ENCODE data around the gene TGFA. TPM values are rescaled to one million over a fixed set of nuclear protein-coding genes. Genes with fewer than 3 reads are reported as not detected.

The TGFA gene
- total and polyA plus RNA-seq, 10 of the 15 experiments (the other 5 are each of a cell fraction or from before 2014, with no cell fraction given): 0.03 to 0.23 TPM; not detected in 8

- POLR2A ChIA-PET: no interaction called here
- Histone ChIP-seq H4K20me1 (ENCODE audit: control insufficient read depth, insufficient read depth) (no peaks in the 10 kb centered on the region), H2AFZ (ENCODE audit: control insufficient read depth, low read depth, low read length) (no peak overlapping the region), H3K27ac (ENCODE audit: control insufficient read depth, insufficient read depth) (no peak overlapping the region), H3K9ac (ENCODE audit: control insufficient read depth, insufficient read depth, low read length) (no peak overlapping the region), H3K36me3 (ENCODE audit: control insufficient read depth in 2 of 2, insufficient read depth in 2 of 2, low read length in 1 of 2) (no peaks in the 10 kb centered on the region), H3K4me2 (ENCODE audit: control insufficient read depth, insufficient read depth) (no peak overlapping the region), H3K79me2 (ENCODE audit: control insufficient read depth, insufficient read depth, low read length) (no peaks in the 10 kb centered on the region), H3K9me3 (replicated peaks; ENCODE audit: control insufficient read depth, insufficient read depth, low read length) (no peaks in the 10 kb centered on the region), H3K4me1 (ENCODE audit: control insufficient read depth, insufficient read depth, low read length) (no peaks in the 10 kb centered on the region), H3K4me3 (no peak overlapping the region), H3K27me3 (replicated peaks in 1 of 2; ENCODE audit: control insufficient read depth in 2 of 2, insufficient read depth in 2 of 2, low read length in 1 of 2) (no peaks in the 10 kb centered on the region; a peak in 1 of 4 replicates)
- ATAC-seq: no peak
- CTCF ChIA-PET: no interaction called here
- no peak for FAIRE-seq
- DNase-seq (ENCODE audit: low read depth, low spot score): no peak
- intact Hi-C loops (cut with micrococcal nuclease; ENCODE audit: unreplicated experiment): no loop called here
- TF ChIP-seq CREM (IDR thresholded peaks at IDR 0.05; ENCODE audit: low read depth): no peak
- no peak for TF ChIP-seq RFX5 (IDR thresholded peaks at IDR 0.05; ENCODE audit: low read depth, low read length)
- TF ChIP-seq SKIL (IDR thresholded peaks at IDR 0.05; ENCODE audit: low read depth, poor library complexity, severe bottlenecking): no peak
- no peak for TF ChIP-seq CBX5 (IDR thresholded peaks at IDR 0.05; ENCODE audit: low read depth)
- no peak for TF ChIP-seq NFIC (IDR thresholded peaks at IDR 0.05; ENCODE audit: low read depth, low read length)
- no peak for TF ChIP-seq BCLAF1 (IDR thresholded peaks at IDR 0.05)
- no peak for TF ChIP-seq ZBTB33 (IDR thresholded peaks at IDR 0.05)
- no peak for TF ChIP-seq E2F8 (IDR thresholded peaks at IDR 0.05; ENCODE audit: low read depth, partially characterized antibody)
- RAD21 ChIA-PET (ENCODE audit: unreplicated experiment): no interaction called here
- in situ Hi-C loops (cut with MboI): no loop called here
- SMC1A ChIA-PET (ENCODE audit: uncharacterized antibody, unreplicated experiment): no interaction called here
- no TSS peak for BruUV-seq (replicated peaks)
Observed at GRCh38 chr2:70440621-70441020, 113.0 kb downstream of the TGFA start.
